Esophagus squamous epithelium (tissue), 4 donors: ENCODE data around the gene B3GAT2.

ENCODE experiments used
- CTCF ChIP-seq, 6 experiments: fragments of 450-650 bp in 4 of 6; fragments of 200-600 bp in 2 of 6; sonication (generic) in 2 of 6; IDR thresholded peaks; one replicate each; pipeline ENCODE4 v1.5.1; 2016 to 2019; ENCODE audit warnings: antibody characterized with exemption in 6 of 6, mild to moderate bottlenecking in 4 of 6, moderate library complexity in 4 of 6
- POLR2A ChIP-seq, 4 donors: fragments of 450-650 bp; IDR thresholded peaks; one replicate each; pipeline ENCODE4 v1.6.1; 2017; ENCODE audit warnings: antibody characterized with exemption in 4 of 4, mild to moderate bottlenecking in 4 of 4, moderate library complexity in 3 of 4

- no peak for TF ChIP-seq CTCF (IDR thresholded peaks at IDR 0.05)
- no peak for TF ChIP-seq POLR2A (IDR thresholded peaks at IDR 0.05)
Observed at GRCh38 chr6:70995411-70995810, 38.6 kb upstream of the B3GAT2 start.
